HCT116 (cell line): ENCODE measurements around the gene VAMP3. TPM values are rescaled to one million over a fixed set of nuclear protein-coding genes. Genes with fewer than 3 reads are reported as not detected.

Experiments
- ATAC-seq: fragments of 200-7000 bp; cut with Tn5 transposase; 2 replicates; pipeline ENCODE4 v1.9.1; 2020; ENCODE audit warnings: mild to moderate bottlenecking, moderate library complexity
- BruUV-seq: library from RNA; stranded (reverse); fragments of 400-500 nt; replicated peaks from 2 replicates; lab custom pipeline; 2021; lab: Mats Ljungman, UMichigan
- CTCF ChIA-PET: fragments of 300-600 bp; sonication (Branson Sonifier 250); formaldehyde crosslinking; loops from one replicate; lab custom pipeline; 2021; ENCODE audit warnings: antibody characterized with exemption; lab: Charles Lee
- POLR2A ChIA-PET: fragments of 300-600, 350-600 bp; sonication (Branson Sonifier 250); formaldehyde crosslinking; loops from one replicate; lab custom pipeline; 2021; ENCODE audit warnings: antibody characterized with exemption; lab: Charles Lee
- RAD21 ChIA-PET, 2 experiments: fragments of 300-600 bp; sonication (Branson Sonifier 250); formaldehyde crosslinking; loops; one replicate each; lab custom pipeline; 2023; ENCODE audit warnings: low total read pairs in 2 of 2; ENCODE audit not compliant: uncharacterized antibody in 2 of 2, unreplicated experiment in 2 of 2, low non-redundant PET in 1 of 2; lab: Charles Lee
- DNase-seq: peaks from one replicate; pipeline ENCODE4 v3.0.0-alpha.2; 2010; ENCODE audit warnings: low read depth, low spot score
- H2AFZ ChIP-seq: fragments of 200-600 bp; shearing (Covaris generic), sonication (generic); 2 replicates; pipeline ENCODE4 v1.6.1; 2017; ENCODE audit warnings: low read depth, mixed run types, mixed read lengths, antibody characterized with exemption, low read length; ENCODE audit not compliant: poor library complexity, severe bottlenecking
- H3K27ac ChIP-seq: 2 replicates; pipeline ENCODE4 v1.5.1; 2012; ENCODE audit warnings: low read depth, low read length
- H3K27me3 ChIP-seq: fragments of 200-600 bp; sonication (generic); 2 replicates; pipeline ENCODE4 v1.6.1; 2016; ENCODE audit warnings: mixed run types, low read length, mixed read lengths; ENCODE audit not compliant: insufficient read depth
- H3K36me3 ChIP-seq, 2 experiments: fragments of 200-500 bp in 1 of 2; fragments of 200-600 bp in 1 of 2; sonication (Bioruptor generic) in 1 of 2; sonication (generic) in 1 of 2; 2 replicates each; pipeline versions ENCODE4 v1.5.1 to v1.6.1; 2014 to 2016; ENCODE audit warnings: low read length in 2 of 2, inconsistent platforms in 1 of 2, mixed read lengths in 1 of 2, mixed run types in 1 of 2; ENCODE audit not compliant: insufficient read depth in 2 of 2, control insufficient read depth in 1 of 2
- H3K4me1 ChIP-seq, 2 experiments: fragments of 200-600 bp in 1 of 2; sonication (generic) in 1 of 2; 2 replicates each; pipeline versions ENCODE4 v1.5.1 to v1.6.1; 2012 to 2017; ENCODE audit warnings: low read length in 2 of 2, inconsistent platforms in 1 of 2, mild to moderate bottlenecking in 1 of 2, mixed read lengths in 1 of 2, mixed run types in 1 of 2, moderate library complexity in 1 of 2; ENCODE audit not compliant: insufficient read depth in 2 of 2, control insufficient read depth in 1 of 2
- H3K4me2 ChIP-seq: fragments of 200-600 bp; sonication (generic); 2 replicates; pipeline ENCODE4 v1.6.1; 2017; ENCODE audit warnings: mixed run types, low read length, mixed read lengths
- H3K4me3 ChIP-seq, 2 experiments: fragments of 200-600 bp in 1 of 2; sonication (generic) in 1 of 2; replicated peaks in 1 of 2; 2 replicates each; pipeline ENCODE4 v1.5.1; 2011 to 2016; ENCODE audit warnings: low read length in 2 of 2, control low read depth in 1 of 2, low read depth in 1 of 2, mild to moderate bottlenecking in 1 of 2, mixed read lengths in 1 of 2, mixed run types in 1 of 2
- H3K79me2 ChIP-seq: fragments of 200-600 bp; sonication (generic); 2 replicates; pipeline ENCODE4 v1.6.1; 2017; ENCODE audit warnings: mild to moderate bottlenecking, mixed run types, low read length, moderate library complexity, mixed read lengths; ENCODE audit not compliant: insufficient read depth
- H3K9ac ChIP-seq: fragments of 200-600 bp; sonication (generic); 2 replicates; pipeline ENCODE4 v1.6.1; 2016; ENCODE audit warnings: low read length, mixed read lengths
- H3K9me2 ChIP-seq: fragments of 200-600 bp; sonication (generic), shearing (Covaris generic); 2 replicates; pipeline ENCODE4 v1.6.1; 2017; ENCODE audit warnings: mixed run types, mild to moderate bottlenecking, moderate library complexity; ENCODE audit not compliant: insufficient read depth
- H3K9me3 ChIP-seq, 2 experiments: fragments of 200-500 bp in 1 of 2; fragments of 200-600 bp in 1 of 2; sonication (Bioruptor generic) in 1 of 2; sonication (generic) in 1 of 2; 2 replicates each; pipeline ENCODE4 v1.6.1; 2014 to 2017; ENCODE audit warnings: low read length in 2 of 2, mixed read lengths in 2 of 2, inconsistent platforms in 1 of 2, low read depth in 1 of 2, mild to moderate bottlenecking in 1 of 2, mixed run types in 1 of 2, moderate library complexity in 1 of 2; ENCODE audit not compliant: control insufficient read depth in 1 of 2, insufficient read depth in 1 of 2
- H4K20me1 ChIP-seq: fragments of 200-600 bp; sonication (generic), shearing (Covaris generic); 2 replicates; pipeline ENCODE4 v1.6.1; 2017; ENCODE audit warnings: mixed run types, mild to moderate bottlenecking, moderate library complexity; ENCODE audit not compliant: insufficient read depth
- ATF3 ChIP-seq: IDR thresholded peaks from 2 replicates; pipeline ENCODE4 v1.6.1; 2012
- CBX3 ChIP-seq: IDR thresholded peaks from 2 replicates; pipeline ENCODE4 v1.6.1; 2012; ENCODE audit warnings: low read depth
- CTCF ChIP-seq, 3 experiments: fragments of 200-600 bp in 1 of 3; sonication (generic) in 1 of 3; IDR thresholded peaks in 2 of 3; conservative IDR thresholded peaks in 1 of 3; 2 replicates each; pipeline ENCODE4 v1.5.1; 2012 to 2017; ENCODE audit warnings: low read depth in 2 of 3, low read length in 2 of 3, antibody characterized with exemption in 1 of 3, borderline replicate concordance in 1 of 3, control low read depth in 1 of 3, mild to moderate bottlenecking in 1 of 3, mixed read lengths in 1 of 3, mixed run types in 1 of 3, moderate library complexity in 1 of 3; ENCODE audit not compliant: insufficient read depth in 1 of 3
- RAD21 ChIP-seq: IDR thresholded peaks from 2 replicates; pipeline ENCODE4 v1.6.1; 2012; ENCODE audit warnings: low read depth, mild to moderate bottlenecking
- intact Hi-C: fragments of 100-400 bp; cut with micrococcal nuclease; formaldehyde crosslinking; loops from 2 replicates; pipeline ENCODE4 v1.10.0; 2022
- total RNA-seq: library from RNA; stranded (reverse); gene quantifications from one replicate; pipeline ENCODE4 v1.2.1, GENCODE V29; 2021; ENCODE audit not compliant: unreplicated experiment

The VAMP3 gene
- total RNA-seq, 1 experiment from 2014 or later = 79.3 TPM

GRCh38 chr1:7808253-7808844 lies 37.3 kb downstream of the VAMP3 start:
- DNase-seq = peak; percentile 37
- H3K36me3 ChIP-seq = peaks cover 2 to 9% of the 10 kb centered on the region in 2 experiments; a peak in 1 of 4 replicates

More at GRCh38 chr1:7808253-7808844, 37.3 kb downstream of the VAMP3 start:
- ChIA-PET RAD21 (interaction anchor here (0.7 to 1.0 kb wide), 3 partner anchors 13 to 167 kb away, joined by 3 to 5 read pairs (median 3); no protein-coding TSS in a partner anchor), POLR2A (interaction anchor here (0.7 kb wide), 1 partner anchor 101 kb away, joined by 3 read pairs; no protein-coding TSS in a partner anchor), CTCF (interaction anchor here (0.6 to 1.5 kb wide), 17 partner anchors 9 to 541 kb away, joined by 3 to 12 read pairs (median 4); no protein-coding TSS in a partner anchor)
- H3K9ac ChIP-seq = no peak overlapping the region
- H3K4me1 ChIP-seq = peaks cover 3 to 11% of the 10 kb centered on the region in 2 experiments; a peak in 3 of 4 replicates
- BruUV-seq = no TSS peak
- H3K4me2 ChIP-seq = no peak overlapping the region
- no peaks in the 10 kb centered on the region for H3K27me3 ChIP-seq
- H4K20me1 ChIP-seq = no peaks in the 10 kb centered on the region
- no peak overlapping the region for H3K27ac ChIP-seq
- no peak overlapping the region for H3K4me3 ChIP-seq
- no peak overlapping the region for H2AFZ ChIP-seq
- H3K79me2 ChIP-seq = no peaks in the 10 kb centered on the region
- H3K9me3 ChIP-seq = peaks cover 4 to 5% of the 10 kb centered on the region in 2 experiments; a peak in 3 of 4 replicates
- H3K9me2 ChIP-seq = no peaks in the 10 kb centered on the region
- peak; percentile 77 for ATAC-seq
- TF ChIP-seq ATF3 (no peak), CTCF (IDR thresholded peaks at IDR 0.05 in 2 of 3, conservative IDR thresholded peaks at IDR 0.05 in 1 of 3; ENCODE audit: borderline replicate concordance in 1 of 3, insufficient read depth in 1 of 3, low read depth in 2 of 3, low read length in 2 of 3) (peak; percentile 52 to 82 (median 65); a peak in 5 of 6 replicates), RAD21 (peak; percentile 78), CBX3 (no peak)
- TF ChIP-seq, all 23 proteins: peak for 2
- intact Hi-C loops = loop anchor here (1.0 kb wide), 1 partner anchor 94 kb away; no protein-coding TSS in a partner anchor
